ENCODE measurements around the gene NFIX.
"Not testable (repeated sequence)": the region's sequence is repeated elsewhere in the genome, so short reads cannot be mapped to it uniquely, and the experiment has no call there.

Gene NFIX

DNA sequence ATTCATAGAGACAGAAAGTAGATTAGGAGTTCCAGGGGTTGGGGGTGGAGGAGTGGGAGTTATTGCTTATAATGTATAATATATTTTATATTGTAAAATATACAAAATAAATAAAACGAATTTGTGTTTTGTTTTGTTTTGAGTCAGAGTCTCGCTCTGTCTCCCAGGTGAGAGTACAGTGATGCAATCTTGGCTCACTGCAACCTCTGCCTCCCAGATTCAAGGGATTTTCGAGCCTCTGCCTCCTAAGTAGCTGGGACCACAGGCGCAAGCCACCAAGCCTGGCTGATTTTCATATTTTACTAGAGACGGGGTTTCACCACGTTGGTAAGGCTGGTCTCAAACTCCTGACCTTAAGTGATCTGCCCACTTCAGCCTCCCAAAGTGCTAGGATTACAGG lies 35.8 kb upstream of the NFIX start:
- DNase-seq = no peak

DNA sequence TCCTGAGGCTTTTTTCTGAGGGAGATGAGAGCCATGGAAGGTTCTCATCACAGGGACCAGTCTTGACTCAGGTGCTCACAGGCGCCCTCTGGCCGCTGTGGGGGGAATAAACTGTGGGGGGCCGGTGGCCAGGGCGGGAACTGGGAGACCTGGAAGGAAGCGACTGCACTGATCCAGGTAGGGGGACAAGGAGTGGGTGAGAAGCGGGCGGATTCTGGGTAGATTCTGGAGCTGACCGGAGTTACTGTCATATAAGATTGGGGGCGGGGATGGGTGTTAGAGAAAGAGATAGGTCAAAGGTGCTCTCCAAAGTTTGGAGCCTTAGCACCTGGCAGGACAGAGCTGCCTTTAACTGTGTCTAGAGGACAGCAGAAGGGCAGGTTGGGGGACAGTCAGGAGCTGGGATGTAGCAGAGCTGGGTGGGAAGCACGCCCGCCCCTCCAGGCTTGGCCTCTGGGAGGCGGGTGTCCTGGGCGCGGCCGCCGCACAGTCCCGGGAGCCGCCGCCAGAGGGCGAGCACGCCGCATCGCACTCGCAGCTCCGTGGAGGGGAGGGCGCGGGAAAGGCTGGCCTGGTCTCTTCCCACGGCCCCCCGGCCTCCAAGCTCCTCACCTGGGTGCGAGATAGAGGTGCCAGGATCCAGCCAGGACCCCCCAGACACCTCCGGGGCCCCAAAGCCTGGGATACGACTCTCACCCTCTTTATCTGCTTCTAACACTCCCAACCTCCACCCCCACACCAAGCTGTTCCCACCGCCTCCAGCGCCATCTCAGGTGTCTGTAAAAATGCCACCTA lies 30.1 kb upstream of the NFIX start:
- peak; percentile 76 to 85 for DNase-seq

DNA sequence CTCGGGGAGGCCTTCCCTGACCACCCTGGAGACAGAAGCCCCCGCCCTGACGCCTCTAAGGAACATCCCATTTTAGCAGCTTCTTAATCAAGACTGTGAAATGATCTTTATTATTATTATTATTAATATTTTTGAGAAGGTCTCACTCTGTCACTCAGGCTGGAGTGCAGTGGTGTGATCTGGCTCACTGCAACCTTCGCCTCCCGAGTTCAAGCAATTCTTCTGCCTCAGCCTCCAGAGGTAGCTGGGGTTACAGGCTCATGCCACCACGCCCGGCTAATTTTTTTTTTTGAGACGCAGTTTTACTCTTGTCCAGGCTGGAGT lies 29.5 kb upstream of the NFIX start:
- no peak for DNase-seq

DNA sequence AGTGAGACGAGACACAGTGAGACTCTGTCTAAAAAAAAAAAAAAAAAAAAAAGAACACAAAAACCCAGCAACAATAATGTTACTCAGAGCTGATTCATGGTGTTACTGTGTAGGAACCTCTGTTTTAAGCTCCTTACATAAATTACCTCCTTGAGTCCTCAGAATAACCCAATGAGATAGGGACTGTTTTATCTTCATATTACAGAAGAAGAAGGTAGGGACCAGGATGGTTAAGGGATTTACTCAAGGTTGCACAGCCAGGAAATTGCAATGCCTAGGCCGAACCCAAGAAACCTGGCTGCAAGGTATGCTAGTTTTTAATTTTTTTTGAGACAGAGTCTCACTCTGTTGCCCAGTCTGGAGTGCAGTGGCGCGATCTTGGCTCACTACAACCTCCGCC lies 27.4 kb upstream of the NFIX start:
- DNase-seq = no peak

DNA sequence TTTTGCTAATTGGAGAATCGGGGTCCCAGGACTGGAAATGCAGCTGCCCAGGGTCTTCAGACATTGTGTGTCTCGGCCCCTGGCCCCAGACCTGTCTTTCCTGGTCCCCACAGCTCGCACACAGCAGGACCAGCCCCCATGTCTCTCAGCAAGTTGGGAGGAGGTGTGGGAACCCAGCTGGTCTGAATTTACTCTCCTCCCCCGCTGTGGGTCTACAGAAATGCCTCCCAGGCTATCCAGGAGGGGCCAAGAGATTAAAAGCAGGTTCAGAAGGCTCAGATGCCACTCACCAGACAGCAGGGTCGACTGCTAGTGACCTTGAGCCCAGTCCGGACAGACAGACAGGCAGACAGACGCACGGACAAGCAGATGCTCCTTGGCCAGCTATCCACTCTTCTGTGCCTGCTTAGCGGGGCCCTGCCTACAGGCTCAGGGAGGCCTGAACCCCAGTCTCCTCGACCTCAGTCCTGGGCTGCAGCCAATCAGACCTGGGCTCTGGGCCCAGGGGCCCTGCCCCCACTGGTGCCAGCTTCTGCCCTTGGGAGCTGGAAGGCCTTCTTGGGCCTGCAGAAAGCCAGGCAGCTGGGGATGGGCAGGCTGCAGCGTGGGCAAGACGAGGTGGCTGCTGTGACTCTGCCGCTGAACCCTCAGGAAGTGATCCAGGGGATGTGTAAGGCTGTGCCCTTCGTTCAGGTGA lies 25.8 kb upstream of the NFIX start, which contains the start of gene DAND5:
TSS of gene DAND5 (plus strand) at position 285 of the 697 bp plus-strand sequence. CDS start at position 370, 85 bp downstream.
- no peak for DNase-seq

DNA sequence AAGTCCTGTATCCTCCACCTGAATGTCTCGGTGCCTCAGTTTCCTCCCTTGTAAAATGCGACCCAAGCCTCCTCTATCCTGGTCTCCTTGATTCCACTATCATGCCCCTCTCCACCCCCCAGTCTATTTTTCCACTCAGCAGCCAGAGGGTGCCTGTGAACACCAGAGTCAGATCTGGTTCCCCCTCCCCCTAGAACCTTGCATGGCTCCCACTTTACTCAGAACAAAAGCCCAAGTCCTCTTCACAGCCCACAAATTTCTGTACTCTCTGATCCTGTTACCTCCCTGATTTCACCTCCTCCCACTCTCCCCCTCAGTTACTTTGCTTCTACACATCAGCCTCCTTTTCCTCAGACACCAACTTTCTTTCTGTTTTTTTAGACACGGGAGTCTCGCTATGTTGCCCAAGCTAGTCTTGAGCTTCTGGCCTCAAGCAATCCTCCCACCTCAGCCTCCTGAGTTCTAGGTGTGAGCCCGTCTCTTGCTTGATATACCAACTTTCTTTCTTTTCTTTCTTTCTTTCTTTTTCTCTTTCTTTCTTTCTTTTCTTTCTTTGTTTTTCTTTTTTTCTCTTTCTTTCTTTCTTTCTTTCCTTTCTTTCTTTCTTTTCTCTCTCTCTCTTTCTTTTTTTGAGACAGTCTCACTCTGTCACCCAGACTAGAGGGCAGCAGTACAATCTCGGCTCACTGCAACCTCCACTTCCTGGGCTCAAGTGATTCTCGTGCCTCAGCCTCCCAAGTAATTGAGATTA lies 25.0 kb upstream of the NFIX start:
- DNase-seq = no peak

DNA sequence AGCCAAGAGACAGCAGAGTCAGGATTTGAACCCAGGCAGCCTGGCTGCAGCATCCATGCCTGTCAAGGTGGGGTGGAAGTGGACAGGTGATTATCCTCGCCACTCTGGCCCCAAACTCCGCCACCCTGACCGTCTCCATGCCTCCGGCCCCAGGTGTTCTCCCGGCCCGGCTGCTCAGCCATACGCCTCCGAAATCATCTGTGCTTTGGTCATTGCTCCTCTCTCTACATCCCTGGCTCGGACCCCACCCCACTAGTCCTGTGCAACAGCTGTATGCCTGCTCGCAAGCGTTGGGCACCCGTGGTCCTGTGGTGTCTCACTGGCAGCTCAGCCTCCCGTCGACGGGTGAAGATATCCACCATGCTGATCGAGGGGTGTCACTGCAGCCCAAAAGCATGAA lies 22.0 kb upstream of the NFIX start:
- no peak for DNase-seq

DNA sequence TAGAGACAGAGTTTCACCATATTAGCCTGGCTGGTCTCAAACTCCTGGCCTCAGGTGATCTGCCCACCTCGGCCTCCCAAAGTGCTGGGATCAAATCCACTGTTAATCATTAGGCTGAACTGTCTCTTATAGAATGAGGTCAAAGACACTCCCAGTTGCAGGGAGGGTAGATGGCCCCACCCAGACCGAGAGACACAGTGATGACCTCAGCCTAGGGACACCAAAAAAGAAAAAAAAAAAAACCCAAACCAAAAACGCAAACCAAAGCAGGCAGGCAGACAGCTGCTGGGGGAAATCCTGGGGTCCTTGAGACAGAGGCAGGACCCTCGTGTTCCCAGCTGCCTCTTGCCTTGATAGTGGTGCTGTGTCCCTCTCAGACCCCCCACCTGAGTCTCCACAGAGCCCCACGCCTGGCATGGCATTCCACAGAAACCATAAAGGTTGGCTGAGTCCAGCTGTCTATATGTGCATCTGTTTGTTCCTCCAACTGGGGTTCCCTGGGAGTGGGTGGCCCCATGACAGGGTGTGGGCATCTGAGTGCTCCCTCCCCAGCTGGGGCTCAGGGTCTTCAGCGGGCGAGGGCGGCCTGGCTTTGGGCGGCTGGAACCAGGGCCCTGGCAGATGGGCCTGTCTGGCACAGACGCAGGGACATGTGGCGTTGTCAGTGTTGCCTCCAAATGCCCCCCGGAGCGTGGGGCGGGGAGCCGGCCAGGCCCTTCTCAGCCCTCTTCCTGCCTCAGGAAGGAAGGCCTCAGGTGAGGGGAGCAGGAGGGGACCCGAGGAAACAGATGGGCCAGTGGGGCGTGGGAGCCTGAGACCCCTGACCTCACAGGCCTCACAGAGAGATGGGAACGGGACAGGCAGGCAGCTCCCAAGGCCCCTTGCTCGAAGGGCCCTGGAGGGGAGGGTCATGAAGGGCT lies 20.7 kb upstream of the NFIX start:
- DNase-seq = no peak

DNA sequence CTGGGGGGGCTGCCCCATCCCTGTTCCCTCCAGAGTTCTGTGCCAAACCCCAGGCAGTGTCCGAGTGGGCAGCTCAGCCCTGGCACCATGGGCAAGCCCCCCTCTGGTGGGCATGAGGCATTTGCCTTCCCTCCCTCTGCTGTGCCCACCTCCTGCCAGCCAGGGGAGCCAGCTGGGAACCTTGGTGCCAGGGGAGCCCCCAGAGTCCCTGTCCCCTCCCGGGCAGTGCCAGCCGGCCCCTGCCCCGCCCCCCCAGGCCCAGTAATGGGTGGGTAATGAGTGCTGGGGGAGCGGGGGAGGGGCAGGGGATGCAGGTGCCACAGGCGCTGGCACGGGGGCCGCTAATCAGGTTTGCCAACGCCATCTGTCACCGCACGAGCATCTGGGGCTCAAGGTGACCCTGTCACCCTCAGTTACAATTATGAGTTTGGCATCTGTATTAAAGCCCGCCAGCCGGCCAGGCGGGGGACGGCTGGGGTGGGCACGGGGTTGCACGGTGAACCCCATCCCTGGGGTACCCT lies 20.0 kb upstream of the NFIX start:
- DNase-seq = no peak

DNA sequence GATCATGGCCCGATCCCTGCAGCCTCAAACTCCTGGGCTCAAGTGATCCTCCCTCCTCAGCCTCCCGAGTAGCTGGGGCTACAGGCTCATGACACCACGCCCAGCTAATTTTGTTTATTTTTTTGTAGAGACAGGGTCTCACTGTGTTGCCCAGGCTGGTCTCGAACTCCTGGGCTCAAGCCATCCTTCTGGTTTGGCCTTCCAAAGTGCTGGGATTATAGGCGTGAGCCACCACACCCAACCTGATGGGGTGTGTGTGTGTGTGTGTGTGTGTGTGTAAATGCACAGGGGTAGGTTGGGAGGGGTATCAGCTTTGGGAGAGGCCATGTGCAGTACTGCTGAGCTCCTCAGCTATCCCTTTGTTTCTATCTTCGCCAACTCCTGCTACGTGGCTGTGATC lies 19.2 kb upstream of the NFIX start:
- DNase-seq = not testable (repeated sequence)

DNA sequence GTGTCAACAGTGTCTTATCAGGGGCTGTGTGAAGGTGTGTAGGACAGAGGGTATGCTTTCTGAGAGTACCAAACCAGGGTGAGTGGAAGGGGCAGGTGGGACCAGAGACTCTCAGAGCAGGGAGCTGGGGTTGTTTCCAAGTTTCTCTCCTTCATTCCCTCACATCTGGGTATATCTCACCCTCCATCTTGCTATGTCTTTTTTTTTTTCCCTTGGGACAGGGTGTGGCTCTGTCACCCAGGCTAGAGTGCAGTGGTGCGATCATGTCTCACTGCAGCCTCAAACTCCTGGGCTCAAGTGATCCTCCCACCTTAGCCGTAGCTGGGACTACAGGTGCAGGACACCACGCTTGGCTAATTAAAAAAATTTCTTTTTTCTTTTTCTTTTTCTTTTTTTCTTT lies 15.3 kb upstream of the NFIX start:
- DNase-seq = no peak

DNA sequence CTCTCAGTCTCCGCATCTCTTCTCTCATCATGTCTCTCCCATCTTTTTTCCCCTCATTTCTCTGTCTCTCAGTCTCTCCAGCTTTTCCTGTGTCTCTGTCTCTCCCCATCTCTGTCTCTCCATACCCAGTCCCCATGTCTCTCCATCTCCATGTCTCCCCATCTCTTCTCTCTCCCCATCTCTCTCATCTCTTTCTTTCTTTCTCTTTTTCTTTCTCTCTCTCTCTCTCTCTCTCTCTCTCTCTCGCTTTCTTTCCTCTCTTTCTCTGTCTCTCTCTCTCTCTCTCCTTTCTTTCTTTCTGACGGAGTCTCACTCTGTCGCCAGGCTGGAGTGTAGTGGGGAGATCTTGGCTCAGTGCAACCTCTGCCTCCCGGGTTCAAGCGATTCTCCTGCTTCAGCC lies 12.6 kb upstream of the NFIX start:
- DNase-seq = no peak

DNA sequence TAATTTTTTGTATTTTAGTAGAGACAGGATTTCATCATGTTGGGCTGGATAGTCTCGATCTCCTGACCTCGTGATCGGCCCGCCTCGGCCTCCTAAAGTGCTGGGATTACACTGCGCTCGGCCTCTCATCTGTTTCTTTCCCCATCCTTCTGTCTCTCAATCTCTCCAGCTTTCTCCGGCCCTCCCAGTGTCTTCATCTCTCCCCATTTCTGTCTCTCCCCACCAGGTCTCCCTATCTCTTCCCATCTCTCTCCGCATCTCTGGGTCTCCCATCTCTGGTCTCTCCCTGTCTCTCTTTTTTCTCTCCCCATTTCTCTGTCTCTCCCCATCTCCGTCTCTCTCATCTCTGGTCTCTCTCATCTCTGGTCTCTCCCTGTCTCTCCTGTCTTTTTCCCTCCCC lies 12.2 kb upstream of the NFIX start:
- DNase-seq = no peak

DNA sequence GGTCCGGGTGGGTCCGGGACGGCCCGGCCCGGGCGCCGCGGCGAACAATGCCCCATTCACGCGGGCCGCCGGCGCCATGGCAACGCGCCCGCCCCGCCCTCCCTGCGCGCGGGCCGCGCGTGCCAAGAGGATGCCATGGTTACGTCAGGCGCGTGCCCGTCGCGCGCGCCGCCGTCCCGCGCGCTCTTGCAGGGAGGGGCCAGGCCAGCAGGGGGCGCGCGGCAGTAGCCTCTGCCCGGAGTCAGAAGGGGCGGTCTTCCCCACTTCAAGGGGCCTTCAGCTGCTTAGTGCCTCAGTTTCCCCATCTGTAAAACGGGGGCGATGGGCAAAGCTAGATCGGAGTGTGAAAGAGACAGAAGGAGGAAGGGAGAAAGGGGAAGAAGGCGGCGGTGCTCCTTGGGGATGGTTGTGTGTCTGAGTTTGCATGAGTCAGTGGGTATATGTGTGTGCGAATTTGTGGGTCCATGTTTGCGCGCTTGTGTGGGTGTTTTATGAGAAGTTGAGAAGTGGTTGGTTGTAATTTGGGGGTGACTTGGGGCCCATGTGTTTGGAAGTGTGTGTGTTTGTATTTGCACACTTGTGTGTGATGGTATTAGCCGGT lies 11.6 kb upstream of the NFIX start:
- peak; percentile 60 to 72 for DNase-seq

DNA sequence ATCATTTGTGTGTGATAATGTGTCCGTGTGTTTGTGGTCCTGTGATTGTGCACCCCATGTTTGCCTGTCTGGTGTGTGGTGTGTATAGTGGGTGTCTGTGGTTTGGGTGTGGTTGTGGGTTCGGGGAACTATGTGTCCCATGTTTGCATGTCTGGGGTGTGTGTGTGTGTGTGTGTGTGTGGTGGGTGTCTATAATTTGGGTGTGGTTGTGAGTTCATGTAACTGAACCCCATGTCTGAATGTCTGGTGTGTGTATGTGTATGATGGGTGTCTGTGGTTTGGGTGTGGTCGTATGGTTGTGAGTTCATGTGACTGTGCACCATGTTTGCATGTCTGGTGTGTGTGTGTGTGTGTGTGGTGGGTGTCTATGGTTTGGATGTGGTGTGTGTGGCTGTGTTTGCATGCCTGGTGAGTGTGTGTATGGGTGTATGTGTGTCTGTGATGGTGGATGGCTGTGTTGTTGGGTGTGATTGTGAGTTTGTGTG lies 11.1 kb upstream of the NFIX start:
- DNase-seq = no peak

DNA sequence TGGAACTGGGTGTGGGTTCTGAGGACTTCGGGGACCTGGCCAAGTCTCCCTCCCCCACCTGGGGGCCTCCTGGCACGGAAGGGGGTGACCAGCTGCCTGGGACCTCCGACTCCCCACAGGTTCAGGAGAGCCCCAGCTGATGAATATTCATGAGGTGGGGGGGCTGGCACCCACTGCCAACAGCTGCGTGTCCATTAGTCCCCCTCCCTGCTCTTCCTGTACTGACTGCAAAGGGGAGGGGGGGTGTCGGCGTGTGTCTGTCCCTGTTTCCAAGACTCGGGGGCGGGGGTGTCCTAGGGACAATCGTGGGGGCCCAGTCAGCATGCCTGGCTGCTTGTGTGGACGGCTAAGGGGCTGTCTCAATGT lies 10.6 kb upstream of the NFIX start:
- DNase-seq = no peak

DNA sequence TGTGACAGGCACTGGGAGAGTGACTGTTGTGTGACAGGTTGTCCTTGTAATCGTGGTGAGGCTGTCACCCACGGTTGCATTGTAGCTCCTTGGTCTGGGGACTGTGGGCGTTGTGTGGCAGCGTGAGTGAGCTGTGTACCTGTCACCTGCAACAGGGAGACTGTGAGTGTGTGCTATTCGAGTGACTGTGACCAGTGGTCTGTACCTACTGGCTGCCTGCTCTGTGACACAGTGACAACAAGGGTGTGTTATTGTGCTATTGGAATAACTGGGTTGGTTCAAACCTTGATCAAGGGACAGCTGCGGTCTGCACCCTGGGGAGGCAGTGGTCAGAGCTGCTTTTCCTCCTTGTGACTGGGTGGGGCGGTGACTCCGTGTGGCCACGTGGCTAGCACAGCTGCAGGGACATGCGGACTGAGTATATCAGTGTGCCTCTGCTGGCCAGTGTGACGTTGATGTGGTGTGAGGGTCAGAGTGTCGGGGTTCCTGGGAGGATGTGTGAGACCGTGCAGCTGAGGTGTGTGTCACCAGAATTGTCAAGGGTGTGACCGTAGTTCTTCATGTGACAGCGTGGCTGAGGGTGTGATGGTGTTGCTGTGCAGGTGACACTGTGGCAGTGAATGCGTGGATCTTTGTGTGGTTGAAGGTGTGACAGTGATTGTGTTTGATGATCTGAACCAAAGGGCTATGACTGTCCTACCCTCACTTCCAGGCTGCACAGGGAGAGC lies 10.1 kb upstream of the NFIX start:
- no peak for DNase-seq

DNA sequence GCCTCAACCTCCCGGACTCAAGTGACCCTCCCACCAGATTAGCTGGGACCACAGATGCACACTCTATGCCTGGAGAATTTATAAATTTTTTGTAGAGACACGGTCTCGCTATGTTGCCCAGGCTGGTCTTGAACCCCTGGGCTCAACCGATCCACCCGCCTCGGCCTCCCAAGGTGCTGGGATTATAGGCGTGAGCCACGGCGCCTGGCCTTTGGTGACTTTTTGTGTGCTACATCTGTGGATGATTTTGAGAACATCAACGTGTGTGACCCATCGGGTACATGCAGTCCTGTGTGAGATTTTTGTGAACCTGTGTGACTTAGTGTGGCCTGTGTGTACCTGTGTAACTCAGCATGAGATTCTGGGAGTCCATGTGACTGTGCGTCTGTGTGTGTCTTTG lies 8.5 kb upstream of the NFIX start:
- DNase-seq = no peak

DNA sequence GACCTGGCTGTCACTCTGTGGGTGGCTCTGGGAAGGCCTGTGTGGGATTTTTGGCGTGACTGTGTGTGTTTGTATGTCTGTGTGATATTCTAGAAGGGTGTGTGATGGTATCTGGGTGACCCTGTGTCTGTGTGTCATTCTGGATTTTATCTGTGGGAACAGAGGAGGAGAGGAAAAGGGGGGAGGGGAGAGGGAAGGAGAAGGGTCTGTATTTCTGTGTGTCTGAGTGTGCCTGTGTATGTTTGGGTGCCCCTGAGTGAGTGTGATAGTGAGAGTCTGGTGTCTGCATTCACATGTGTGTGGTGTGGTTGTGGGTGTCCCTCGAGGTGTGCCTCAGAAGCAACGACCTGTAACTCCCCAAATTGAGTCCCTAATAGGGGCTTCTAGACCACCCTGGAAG lies 8.1 kb upstream of the NFIX start:
- no peak for DNase-seq

DNA sequence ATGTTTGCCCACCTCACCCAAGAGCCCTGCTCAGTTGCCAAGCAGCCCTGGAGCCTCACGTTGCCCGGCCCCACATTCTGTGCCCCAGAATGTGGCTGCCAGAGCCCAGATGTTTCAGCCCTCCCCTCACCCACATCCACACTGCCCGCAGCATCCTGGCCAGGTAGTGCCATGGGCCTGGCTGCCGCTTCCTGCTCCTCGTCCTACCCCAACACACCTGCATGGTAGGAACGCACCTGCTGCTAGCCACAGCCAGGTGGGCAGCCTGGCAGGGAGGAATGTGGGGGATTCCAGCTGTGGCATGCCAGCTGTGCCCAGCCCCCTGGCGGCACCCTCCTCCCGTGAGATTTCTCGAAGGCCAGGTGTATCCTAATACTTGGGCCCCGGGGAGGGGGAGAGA lies 7.5 kb upstream of the NFIX start:
- peak in 1 of 2 experiments; percentile 14 for DNase-seq

DNA sequence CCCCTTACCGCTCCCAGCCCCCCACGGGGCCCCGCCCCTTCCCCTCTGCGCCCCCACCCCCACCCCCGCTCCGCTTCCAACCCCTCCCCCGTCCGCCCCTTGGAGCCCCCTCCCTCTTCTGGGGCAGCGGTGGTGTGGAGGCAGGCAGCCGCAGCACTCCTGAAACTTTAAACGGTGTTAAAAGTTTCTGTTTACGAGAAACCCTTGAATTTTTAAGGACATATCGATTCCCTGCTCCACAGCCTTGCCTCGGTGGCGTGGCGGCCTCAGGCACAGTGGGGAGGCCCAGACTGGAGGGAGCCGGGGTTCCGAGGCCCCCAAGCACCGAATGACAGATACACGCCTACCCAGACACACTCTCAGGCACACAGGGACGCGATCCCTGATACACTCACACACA lies 4.8 kb upstream of the NFIX start:
- DNase-seq = no peak
